LNCaP clone FGC (cell line): Measurements from ENCODE around the gene DNAJC5G.
"Not testable (repeated sequence)": the region's sequence is repeated elsewhere in the genome, so short reads cannot be mapped to it uniquely, and the experiment has no call there.

ENCODE experiments used
- DNase-seq: peaks from one replicate; pipeline ENCODE4 v3.0.0-alpha.2; 2011; ENCODE audit warnings: low read depth
- H3K4me3 ChIP-seq: 2 replicates; pipeline ENCODE4 v1.5.1; 2011; ENCODE audit warnings: mild to moderate bottlenecking, low read depth, low read length, control low read depth
- CTCF ChIP-seq: IDR thresholded peaks from 2 replicates; pipeline ENCODE4 v1.5.1; 2012; ENCODE audit warnings: mild to moderate bottlenecking; ENCODE audit not compliant: control insufficient read depth, insufficient read depth; ENCODE audit errors: extremely low read depth

The DNAJC5G gene

GRCh38 chr2:27265536-27265870 is 9.7 kb upstream of the DNAJC5G start:
- no peak overlapping the region for H3K4me3 ChIP-seq
- TF ChIP-seq CTCF: no peak
- no peak for DNase-seq

- DNase-seq, H3K4me3 ChIP-seq: not testable (repeated sequence)
These were observed 6.9 kb upstream of the DNAJC5G start for GRCh38 chr2:27268296-27268695.

- no peak for DNase-seq
- no peak for TF ChIP-seq CTCF
- no peak overlapping the region for H3K4me3 ChIP-seq
These were observed 5.1 kb upstream of the DNAJC5G start for GRCh38 chr2:27270131-27270530.

GRCh38 chr2:27270670-27271069 is 4.6 kb upstream of the DNAJC5G start:
- TF ChIP-seq CTCF: no peak
- DNase-seq: no peak
- no peak overlapping the region for H3K4me3 ChIP-seq

GRCh38 chr2:27271631-27272340 is 3.4 kb upstream of the DNAJC5G start:
- DNase-seq: no peak
- TF ChIP-seq CTCF: no peak

GRCh38 chr2:27272537-27273522 is 2.4 kb upstream of the DNAJC5G start:
- DNase-seq, H3K4me3 ChIP-seq: not testable (repeated sequence)

More at GRCh38 chr2:27271631-27272340, 3.4 kb upstream of the DNAJC5G start:
- no peak overlapping the region for H3K4me3 ChIP-seq

- no peak for DNase-seq
- no peak for TF ChIP-seq CTCF
- H3K4me3 ChIP-seq: no peak overlapping the region
These were observed 2.8 kb downstream of the DNAJC5G start for GRCh38 chr2:27278010-27278409.
